Measurements from ENCODE around the gene ARSG.

The ARSG gene

DNA sequence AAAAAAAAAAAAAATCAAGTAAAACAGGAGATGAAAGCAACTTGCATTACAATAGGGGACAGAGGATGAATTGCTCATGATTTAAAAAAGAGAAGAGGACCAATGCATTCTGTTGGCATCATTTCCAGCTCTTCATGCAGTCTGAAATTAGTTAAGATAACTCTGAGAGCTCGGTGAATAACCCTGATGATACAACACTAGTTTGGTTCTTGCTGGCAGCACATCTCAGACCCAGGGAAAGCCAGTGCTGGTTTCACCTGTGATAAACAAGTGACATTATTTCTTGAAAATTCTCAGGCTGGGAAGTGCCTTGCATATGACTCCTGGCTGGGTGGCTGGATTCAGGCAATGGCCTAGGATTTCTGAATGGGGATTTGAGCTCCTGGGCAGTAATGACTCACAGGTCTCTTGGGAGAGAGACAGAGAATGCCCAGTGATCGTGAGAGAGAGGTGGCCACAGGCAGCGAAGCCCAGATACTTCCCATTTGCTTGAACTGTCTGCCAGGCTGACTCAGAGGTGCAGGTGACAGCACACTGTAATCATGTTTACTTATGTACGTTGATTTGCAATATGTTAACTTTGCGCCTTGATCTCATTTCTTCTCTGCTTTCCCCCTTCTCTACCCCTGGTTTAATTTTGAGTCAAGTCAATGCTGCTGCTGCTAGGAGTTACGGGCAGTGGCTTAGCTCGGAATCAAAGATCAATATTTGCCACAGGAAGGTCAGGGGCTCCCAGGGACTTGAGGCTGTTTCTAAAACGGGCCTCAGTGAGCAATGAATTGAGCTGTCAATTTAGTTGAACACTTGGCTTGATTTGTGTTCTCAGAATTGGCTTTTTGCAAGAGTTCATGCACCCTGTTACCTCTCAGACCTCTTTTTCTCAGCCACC is 27.1 kb downstream of the ARSG start:
- no peaks in the 10 kb centered on the region for H3K9me3 ChIP-seq (ENCODE audit: control insufficient read depth, insufficient read depth, low read length)
- no peak overlapping the region for H3K27ac ChIP-seq (ENCODE audit: low read depth, low read length)
- H3K36me3 ChIP-seq (ENCODE audit: control insufficient read depth, low read length), result no peaks in the 10 kb centered on the region
- H3K4me3 ChIP-seq (ENCODE audit: low read length), result no peak overlapping the region
- H3K4me2 ChIP-seq (ENCODE audit: low read length), result no peak overlapping the region
- no peaks in the 10 kb centered on the region for H4K20me1 ChIP-seq (ENCODE audit: control insufficient read depth, insufficient read depth, low read depth, low read length)
- H3F3A ChIP-seq (ENCODE audit: control insufficient read depth, insufficient read depth), result no peaks in the 10 kb centered on the region
- H3K9me2 ChIP-seq (replicated peaks; ENCODE audit: control insufficient read depth, low read length), result no peaks in the 10 kb centered on the region
- TF ChIP-seq, protein P1, sequence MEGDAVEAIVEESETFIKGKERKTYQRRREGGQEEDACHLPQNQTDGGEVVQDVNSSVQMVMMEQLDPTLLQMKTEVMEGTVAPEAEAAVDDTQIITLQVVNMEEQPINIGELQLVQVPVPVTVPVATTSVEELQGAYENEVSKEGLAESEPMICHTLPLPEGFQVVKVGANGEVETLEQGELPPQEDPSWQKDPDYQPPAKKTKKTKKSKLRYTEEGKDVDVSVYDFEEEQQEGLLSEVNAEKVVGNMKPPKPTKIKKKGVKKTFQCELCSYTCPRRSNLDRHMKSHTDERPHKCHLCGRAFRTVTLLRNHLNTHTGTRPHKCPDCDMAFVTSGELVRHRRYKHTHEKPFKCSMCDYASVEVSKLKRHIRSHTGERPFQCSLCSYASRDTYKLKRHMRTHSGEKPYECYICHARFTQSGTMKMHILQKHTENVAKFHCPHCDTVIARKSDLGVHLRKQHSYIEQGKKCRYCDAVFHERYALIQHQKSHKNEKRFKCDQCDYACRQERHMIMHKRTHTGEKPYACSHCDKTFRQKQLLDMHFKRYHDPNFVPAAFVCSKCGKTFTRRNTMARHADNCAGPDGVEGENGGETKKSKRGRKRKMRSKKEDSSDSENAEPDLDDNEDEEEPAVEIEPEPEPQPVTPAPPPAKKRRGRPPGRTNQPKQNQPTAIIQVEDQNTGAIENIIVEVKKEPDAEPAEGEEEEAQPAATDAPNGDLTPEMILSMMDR (IDR thresholded peaks at IDR 0.05; ENCODE audit: low read depth, low read length, poor library complexity, severe bottlenecking), result no peak
- TF ChIP-seq EZH2phosphoT487 (IDR thresholded peaks at IDR 0.05; ENCODE audit: borderline replicate concordance, low read length), result no peak
- H3K4me1 ChIP-seq (ENCODE audit: control insufficient read depth, low read length), result no peaks in the 10 kb centered on the region
- no peaks in the 10 kb centered on the region for H3K79me2 ChIP-seq (ENCODE audit: control insufficient read depth, low read length)
- no peaks in the 10 kb centered on the region for H3K27me3 ChIP-seq (ENCODE audit: control insufficient read depth, low read length)

DNA sequence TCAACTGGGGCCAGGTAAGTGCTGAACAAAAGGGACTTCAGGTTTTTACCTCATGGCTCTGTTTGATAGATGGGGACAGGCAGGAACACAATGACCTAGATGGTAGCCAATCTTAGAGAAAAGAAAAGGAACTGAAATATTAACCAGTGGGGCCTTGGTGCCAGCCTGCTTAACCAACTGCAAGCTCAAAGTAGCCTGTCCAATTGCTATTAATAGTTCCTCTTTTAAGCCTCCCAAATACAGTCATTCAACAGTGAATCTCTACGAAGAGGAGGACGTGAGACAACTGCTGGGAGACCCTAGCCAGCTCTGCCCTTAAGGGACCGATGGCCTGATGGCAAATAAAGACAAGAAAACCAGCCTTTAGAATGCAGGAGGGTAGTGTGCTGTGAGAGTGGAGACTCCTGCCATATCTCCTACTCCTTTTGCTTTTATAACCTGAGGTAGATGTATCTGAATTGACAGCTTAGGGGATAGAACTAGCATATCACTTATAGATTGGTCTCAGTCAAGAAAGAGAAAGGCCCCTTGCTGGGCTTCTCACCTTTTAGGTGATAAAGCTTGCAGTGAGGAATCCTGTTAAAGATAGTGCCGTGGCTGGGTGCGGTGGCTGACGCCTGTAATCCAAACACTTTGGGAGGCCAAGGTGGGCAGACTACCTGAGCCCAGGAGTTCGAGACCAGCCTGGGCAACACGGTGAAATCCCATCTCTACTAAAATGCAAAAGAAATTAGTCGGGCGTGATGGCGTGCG is 28.3 kb downstream of the ARSG start:
- no peaks in the 10 kb centered on the region for H4K20me1 ChIP-seq (ENCODE audit: control insufficient read depth, insufficient read depth, low read depth, low read length)
- H3K9me3 ChIP-seq (ENCODE audit: control insufficient read depth, insufficient read depth, low read length), result no peaks in the 10 kb centered on the region
- no peak overlapping the region for H3K4me3 ChIP-seq (ENCODE audit: low read length)
- no peak for TF ChIP-seq EZH2phosphoT487 (IDR thresholded peaks at IDR 0.05; ENCODE audit: borderline replicate concordance, low read length)
- TF ChIP-seq, protein P1 (IDR thresholded peaks at IDR 0.05; ENCODE audit: low read depth, low read length, poor library complexity, severe bottlenecking), result no peak
- H3K36me3 ChIP-seq (ENCODE audit: control insufficient read depth, low read length), result no peaks in the 10 kb centered on the region
- no peaks in the 10 kb centered on the region for H3K79me2 ChIP-seq (ENCODE audit: control insufficient read depth, low read length)
- no peaks in the 10 kb centered on the region for H3K9me2 ChIP-seq (replicated peaks; ENCODE audit: control insufficient read depth, low read length)
- H3K4me1 ChIP-seq (ENCODE audit: control insufficient read depth, low read length), result no peaks in the 10 kb centered on the region
- no peaks in the 10 kb centered on the region for H3K27me3 ChIP-seq (ENCODE audit: control insufficient read depth, low read length)
- H3K27ac ChIP-seq (ENCODE audit: low read depth, low read length), result no peak overlapping the region
- H3F3A ChIP-seq (ENCODE audit: control insufficient read depth, insufficient read depth), result no peaks in the 10 kb centered on the region
- H3K4me2 ChIP-seq (ENCODE audit: low read length), result no peak overlapping the region

DNA sequence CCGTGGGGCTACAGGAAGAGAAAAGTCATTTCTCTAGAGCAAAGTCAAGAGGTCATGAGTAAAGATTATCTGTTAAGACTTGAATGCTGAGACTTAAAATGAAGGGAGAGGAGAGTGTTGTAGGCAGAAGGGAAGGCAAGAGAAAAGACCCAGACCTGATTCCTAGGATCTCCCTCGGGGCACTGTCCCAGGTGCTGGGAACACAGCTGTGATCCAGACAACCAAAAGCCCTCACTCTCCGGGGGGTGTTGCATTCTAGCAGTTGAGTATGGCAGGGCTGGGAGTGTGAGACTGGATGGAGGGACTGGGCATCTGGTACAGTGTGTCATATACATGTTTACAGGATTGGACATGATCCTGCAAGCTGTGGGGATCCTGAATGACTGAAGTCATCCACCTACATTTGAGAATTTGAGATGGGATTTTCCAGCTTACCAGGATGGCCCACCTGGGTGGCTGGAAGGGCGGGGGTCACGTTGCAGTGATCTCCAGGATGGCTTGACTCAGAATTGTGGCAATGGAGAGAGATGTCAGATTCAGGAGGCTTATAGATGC is 29.1 kb downstream of the ARSG start:
- H3K27ac ChIP-seq (ENCODE audit: low read depth, low read length), result no peak overlapping the region
- no peaks in the 10 kb centered on the region for H3K4me1 ChIP-seq (ENCODE audit: control insufficient read depth, low read length)
- H4K20me1 ChIP-seq (ENCODE audit: control insufficient read depth, insufficient read depth, low read depth, low read length), result no peaks in the 10 kb centered on the region
- no peak overlapping the region for H3K4me3 ChIP-seq (ENCODE audit: low read length)
- TF ChIP-seq, protein P1 (IDR thresholded peaks at IDR 0.05; ENCODE audit: low read depth, low read length, poor library complexity, severe bottlenecking), result no peak
- TF ChIP-seq EZH2phosphoT487 (IDR thresholded peaks at IDR 0.05; ENCODE audit: borderline replicate concordance, low read length), result no peak
- H3K9me2 ChIP-seq (replicated peaks; ENCODE audit: control insufficient read depth, low read length), result no peaks in the 10 kb centered on the region
- H3K27me3 ChIP-seq (ENCODE audit: control insufficient read depth, low read length), result no peaks in the 10 kb centered on the region
- no peak overlapping the region for H3K4me2 ChIP-seq (ENCODE audit: low read length)
- no peaks in the 10 kb centered on the region for H3F3A ChIP-seq (ENCODE audit: control insufficient read depth, insufficient read depth)
- no peaks in the 10 kb centered on the region for H3K36me3 ChIP-seq (ENCODE audit: control insufficient read depth, low read length)
- H3K79me2 ChIP-seq (ENCODE audit: control insufficient read depth, low read length), result no peaks in the 10 kb centered on the region
- H3K9me3 ChIP-seq (ENCODE audit: control insufficient read depth, insufficient read depth, low read length), result no peaks in the 10 kb centered on the region
